Activated gamma-delta T cell treated with anti-CD3 and anti-CD28 coated beads, Interleukin-2, amount 50 U/mL, for 16 hours (primary cell): ENCODE results near the gene NFAM1.

Experiments used
- DNase-seq: peaks from one replicate; pipeline ENCODE4 v3.0.0-alpha.2; 2020; ENCODE audit warnings: low read depth

NFAM1 gene

DNA sequence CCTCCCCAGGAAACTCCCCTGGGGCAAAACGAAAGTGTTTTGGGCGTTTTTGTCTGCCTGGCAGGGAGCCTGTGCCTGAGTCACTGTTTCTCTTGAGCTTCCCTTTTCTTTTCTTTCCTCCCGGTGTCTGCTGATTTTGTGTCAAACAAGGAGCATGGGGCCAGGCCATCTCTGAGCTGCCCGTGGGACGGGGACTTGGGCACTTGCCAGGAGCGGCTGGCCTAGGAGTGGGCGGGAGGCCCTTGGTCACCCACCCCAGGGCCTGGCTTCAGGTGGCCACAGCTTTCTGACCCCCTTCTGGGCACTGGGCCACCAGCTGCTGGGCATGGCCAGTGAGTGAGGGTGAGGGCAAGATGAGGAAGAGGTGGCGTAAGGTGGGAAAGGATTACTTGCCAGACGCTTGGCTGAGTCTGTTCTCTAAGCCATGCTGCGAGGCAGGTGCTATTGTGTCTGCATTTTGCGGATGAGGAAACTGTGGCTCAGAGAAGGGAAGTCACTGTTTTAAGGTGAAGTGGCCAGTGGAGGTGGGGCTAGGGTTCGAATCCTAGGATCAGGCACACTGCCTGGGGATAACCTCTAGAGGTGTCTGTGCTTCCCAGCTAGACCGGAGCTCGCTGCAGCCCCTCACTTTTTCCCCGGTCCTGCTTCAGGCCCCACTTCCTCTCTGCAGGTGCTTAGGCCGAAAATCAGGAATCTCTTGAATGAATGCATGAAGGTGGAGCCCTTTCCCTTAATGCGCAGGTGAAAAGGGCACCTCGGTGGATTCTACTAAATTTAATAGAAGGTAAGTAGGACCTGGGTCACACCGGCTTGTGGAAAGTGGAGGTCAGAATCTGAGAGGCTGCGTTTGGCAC is 7.8 kb upstream of the NFAM1 start:
- no peak for DNase-seq

DNA sequence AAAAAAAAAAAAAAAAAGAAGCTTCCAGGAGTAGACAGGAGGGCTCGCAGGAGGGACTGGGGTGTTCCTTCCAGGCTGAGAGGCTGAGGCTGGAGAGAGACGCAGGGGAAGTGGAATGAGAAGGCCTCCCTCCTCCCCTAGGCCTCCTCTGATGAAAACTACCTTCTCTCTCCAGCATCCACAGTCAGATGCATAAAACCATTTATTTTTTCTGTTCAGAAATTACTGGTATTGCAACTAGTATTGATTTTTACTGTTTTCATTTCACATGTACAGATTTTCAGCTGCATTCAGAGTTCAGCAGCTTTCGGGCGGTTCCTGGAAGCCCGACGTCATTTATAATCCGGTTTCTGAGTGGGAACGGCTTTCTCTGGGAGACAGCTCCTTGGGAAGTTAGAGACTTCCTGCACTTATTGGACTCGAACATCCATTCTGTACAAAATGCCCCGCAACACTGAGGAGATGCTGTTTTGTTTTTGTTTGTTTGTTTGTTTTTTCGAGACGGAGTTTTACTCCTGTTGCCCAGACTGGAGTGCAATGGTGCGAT is 6.9 kb upstream of the NFAM1 start:
- DNase-seq: no peak

DNA sequence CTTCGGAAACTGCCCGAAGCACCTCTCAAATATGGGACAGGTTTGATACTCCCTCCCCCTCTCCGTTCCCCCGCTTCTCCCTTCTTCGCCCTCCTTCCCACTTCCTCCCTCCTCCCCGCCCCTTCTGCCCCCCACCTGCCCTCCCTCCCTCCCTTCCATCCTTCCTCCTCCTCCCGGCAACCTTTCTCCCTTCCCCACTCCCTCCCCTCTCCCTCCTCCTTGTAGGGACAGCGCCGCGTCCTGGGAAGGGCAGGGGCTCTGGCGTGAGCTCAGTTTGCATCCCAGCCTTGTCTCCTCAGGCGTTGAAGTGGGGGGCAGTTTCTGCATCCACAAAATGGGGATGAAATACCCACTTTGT is 6.1 kb upstream of the NFAM1 start:
- DNase-seq: no peak

DNA sequence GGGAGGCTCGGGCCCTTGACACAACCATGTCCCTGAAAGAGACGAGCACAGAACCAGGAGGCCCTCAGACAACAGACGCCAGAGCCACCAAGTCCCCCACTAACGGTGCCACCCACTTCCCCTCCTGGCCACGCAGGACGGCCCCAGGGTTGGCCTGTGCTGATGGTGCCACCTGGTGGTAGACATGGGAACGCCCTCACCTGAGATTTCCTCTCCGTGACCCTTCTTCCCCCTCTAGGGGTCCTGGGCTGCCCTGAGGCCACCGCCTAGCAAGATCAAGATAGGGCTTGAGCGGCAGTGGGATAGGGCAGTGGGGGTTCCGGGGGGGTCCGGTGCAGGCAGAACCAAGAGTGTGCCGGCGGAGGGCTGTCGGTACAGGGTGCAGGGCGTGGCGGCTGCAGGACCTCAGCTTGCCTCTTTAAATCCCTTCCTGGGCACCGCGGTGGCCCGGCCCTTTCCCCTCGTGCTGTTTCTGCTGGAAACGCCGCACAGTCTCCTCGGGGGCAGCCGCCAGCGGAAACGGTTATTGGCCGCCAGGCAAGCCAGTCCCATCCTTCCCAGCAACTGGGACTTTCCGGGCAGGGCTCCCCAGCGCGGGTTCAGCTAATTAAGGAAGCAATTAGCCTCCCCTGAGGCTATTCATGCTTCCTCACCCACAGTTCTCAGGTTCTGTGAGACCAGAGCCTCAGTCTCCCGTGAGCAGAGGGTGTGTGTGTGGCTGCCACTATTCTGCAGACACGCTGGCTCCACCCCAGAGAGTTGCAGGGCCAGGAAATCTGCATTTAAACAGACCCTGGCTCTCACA is 5.5 kb upstream of the NFAM1 start:
- DNase-seq: peak; percentile 82

- DNase-seq: no peak
These were observed 4.2 kb upstream of the NFAM1 start for GRCh38 chr22:42436404-42436803.

DNA sequence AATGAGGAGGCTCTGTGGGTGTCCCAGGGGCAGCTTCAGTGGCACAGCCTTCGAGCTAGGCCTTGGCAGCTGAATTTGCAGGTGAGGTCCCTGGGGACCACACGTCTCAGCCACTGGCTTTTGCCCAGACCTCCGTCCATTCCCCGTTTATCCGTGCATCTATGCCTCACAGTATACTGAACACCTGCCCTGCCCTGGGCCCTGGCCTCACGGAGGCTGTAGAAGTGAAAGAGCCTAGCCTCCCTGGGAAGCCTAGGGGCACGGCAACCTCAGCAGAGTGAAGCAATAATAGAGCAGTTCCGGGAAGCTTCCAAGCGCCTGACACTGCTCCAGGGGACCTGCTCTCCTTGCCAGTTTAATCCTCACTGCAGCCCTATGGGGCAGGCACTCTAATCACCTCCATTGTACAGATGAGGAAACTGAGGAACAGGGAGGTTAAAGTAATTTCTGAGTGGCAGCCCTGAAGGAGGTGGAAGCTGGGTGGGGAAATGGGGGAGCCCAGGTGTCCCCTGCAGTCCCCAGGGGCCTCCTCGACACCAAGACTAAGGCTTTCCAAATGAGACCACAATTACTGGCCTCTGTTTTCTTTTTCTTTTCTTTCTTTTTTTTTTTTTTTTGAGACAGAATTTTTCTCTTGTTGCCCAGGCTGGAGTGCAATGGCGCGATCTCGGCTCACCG is 2.7 kb upstream of the NFAM1 start:
- DNase-seq: no peak

GRCh38 chr22:42433754-42434682 is 1.8 kb upstream of the NFAM1 start:
- DNase-seq: no peak

- no peak for DNase-seq
These were observed 615 bp upstream of the NFAM1 start for GRCh38 chr22:42432818-42433217.

DNA sequence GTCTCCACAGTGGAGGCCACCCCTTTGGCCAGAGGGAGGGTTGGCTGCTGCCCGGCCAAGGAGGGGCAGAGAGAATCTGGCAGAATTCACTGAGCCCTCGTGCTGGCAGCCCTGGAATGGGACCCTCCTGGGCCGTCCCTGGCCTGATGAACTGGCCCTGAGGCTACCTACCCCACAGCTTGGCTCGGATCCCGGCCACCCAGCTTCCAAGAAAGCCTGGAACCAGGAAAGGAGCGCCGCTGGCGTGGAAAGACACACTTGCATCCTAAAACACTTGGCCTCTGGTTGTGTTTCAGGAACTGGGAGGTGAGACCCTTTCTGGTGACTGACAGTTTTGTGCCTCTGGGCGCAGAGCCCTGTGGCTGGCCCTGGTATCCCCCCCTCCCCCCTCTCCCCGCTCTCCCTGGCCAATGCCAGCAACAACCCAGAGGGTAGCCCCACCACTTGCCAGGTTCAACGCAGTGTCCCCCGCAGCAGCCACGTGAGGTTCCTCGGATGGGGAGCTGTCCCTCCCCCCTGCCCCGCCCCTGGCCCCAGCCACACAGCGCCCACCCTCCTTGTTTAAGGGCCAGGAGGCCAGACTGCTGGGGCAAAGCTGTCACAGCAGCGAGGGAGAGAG is 693 bp downstream of the NFAM1 start:
- no peak for DNase-seq

- DNase-seq: no peak
These were observed 1.6 kb downstream of the NFAM1 start for GRCh38 chr22:42430528-42431125.

DNA sequence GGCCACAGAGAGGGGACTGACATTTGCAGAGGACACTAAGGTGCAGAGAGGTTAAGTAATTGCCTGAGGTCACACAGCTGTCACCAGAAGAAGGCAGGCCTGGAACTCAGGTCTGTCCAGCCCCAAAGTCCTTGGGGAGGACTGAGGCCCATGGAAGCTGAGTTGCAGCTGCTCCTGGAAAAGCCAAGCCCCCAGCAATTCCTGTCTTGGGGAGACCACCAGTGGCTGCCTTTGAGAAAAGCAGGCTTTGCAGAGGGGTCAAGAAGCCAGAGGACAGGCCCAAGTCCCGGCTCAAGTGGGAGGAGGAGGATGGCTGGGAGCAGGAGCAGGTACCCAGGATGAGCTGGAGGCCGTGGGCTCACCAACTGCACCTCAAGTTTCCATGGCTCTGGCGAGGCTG is 3.4 kb downstream of the NFAM1 start:
- no peak for DNase-seq

DNA sequence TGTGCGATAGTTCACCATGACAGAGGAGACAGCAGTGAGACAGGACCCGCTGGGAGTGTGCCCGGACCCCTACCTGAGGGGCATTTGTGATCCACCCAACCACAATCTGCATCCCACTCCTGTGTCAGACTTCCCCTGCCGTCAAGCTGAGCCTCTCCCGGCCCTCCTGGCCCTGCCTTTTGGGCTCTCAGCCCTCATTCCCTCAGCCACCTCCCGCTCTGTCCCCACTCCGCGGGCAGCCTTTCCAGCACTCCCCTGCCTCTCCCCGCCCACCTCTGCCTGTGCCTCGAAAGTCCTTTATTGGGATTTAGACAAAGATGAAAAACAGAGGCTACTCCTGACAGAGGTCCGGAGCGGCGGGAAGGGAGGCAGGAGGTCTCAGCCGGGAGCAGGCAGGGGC is 4.2 kb downstream of the NFAM1 start:
- DNase-seq: no peak

DNA sequence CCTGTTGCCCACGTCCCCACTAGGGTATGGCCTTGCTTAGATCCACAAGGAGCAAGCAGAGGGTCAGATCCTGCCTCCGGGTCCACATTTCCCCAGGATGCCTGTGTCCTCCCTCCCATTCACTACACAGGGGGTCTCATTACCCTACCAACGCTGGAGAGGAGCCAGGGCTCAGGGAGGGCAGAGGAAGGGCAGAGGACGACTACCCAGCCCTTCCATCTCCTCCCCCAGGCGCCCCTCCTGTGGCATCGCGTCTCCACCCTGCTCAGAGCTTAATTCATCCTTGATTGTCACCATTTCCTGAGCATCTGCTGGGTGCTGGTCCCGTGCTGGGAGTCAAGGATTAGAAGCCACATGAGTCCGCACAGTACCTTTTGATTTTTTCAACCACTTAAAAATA is 5.0 kb downstream of the NFAM1 start:
- DNase-seq: no peak

GRCh38 chr22:42425989-42426355 is 6.2 kb downstream of the NFAM1 start:
- no peak for DNase-seq

GRCh38 chr22:42425337-42425988 is 6.7 kb downstream of the NFAM1 start:
- no peak for DNase-seq

- DNase-seq: no peak
These were observed 12.8 kb downstream of the NFAM1 start for GRCh38 chr22:42419243-42419881.

DNA sequence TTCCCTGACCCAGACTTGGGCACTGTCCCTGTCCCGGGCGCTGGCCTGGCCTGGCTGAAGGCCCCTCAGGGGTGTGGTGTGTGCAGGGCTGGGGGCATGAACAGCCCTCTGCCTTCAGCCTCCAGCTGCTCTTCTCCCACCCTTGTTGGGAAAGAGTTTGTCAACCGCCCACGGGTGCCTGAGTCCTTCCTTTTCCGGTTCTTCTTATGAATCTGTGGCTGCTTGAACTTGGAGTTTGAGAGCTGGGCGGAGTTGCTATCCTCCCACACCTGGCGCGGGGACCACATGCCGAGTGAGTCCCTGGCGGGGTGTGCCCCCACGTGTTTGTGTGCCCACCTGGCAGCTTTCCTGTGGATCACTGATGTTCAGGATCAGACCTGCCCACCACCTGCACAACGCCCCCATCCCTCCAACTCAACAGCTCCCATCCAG is 13.4 kb downstream of the NFAM1 start:
- no peak for DNase-seq

DNA sequence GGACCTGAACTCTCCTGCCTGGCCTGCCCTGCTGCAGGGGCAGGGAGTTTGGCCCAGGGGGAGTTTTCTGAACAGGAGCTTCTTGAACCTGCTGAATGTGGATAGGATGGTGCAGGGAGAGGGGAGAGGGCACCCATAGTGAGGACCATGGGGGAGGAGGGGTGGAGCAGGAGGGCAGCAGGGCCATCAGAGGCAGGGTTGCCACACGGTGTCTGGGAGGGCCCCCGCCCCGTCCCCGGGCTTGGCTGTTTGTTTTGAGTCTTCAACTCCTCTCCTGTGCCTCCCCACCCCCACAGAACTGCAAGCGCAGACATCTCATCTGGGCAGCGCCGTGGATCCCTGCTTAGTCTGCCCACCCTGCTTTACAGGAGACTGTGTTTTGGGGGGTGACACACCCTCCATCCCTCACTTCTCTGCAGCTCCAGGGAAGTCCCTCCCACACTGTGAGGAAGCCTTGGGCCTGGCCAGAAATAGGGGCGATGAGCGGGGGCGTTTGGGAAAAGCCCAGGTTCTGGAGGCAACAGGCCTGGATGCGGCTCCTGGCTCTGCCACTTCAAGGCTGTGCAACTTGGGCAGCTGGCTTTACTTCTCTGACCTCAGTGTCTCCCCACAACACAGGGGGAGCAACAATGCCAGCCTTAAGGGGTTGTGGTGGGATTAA is 14.4 kb downstream of the NFAM1 start:
- DNase-seq: no peak

DNA sequence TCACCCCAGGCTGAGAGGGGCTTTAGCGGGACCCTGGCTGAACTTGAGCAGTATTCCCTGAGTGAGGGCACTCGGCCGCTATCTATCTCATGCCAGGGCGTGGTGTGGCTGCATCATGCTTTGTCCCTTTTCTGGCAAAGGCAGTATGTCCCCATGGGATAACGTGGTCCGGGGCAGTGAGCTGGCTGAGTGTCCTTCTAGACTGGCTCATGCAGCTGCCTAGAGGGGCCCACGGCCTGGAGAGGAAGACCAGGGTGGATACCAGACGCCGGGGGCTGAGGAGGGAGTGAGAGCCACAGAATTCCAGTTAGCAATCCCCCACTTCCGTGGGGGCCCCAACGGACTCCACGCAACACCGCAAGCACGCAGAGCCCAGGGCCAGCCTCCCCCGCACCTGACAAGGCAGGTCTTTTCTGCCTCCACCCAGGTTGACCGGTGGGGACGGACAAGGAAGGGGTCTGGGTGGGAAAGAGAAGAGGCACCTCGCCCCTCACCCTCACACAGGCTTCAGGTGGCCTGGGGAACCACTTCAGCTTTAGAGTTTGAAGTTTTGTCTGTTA is 15.5 kb downstream of the NFAM1 start:
- DNase-seq: no peak
